ENCODE results near the gene DHRS2.

DHRS2 gene

DNA sequence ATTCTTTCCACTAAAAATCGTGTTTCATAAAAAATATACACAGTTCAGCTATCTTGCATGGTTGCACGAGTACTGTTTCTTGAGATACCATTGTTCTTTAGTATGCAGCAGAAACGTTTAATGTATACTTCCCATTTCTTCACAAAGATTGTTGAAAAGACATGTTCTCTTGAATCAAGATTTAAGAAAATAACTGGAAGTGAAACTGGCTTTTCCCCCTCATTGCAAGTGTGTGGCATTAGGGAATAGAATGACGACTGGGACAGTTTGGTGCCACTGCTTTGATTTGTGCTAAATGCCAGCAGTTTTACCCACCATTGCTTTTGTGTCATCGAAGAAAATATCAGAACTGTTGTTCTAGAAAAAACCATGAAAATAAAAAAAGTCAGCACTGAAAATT, 20.3 kb upstream of the DHRS2 start:
- Histone ChIP-seq H3K36me3 (ENCODE audit: control insufficient read depth in 1 of 2, insufficient read depth in 2 of 2, low read depth in 1 of 2, low read length in 2 of 2) (no peaks in the 10 kb centered on the region), H3K4me2 (ENCODE audit: low read length, poor library complexity, severe bottlenecking) (no peak overlapping the region), H3K4ac (ENCODE audit: low read depth in 1 of 2, low read length in 2 of 2) (no peak overlapping the region), H2AFZ (ENCODE audit: low read depth, low read length) (no peak overlapping the region), H3K4me3 (ENCODE audit: insufficient read depth in 1 of 2, low read depth in 1 of 2, low read length in 2 of 2) (no peak overlapping the region), H3K14ac (ENCODE audit: low read length in 2 of 2) (no peak overlapping the region), H2BK5ac (ENCODE audit: low read depth, low read length, poor library complexity, severe bottlenecking) (no peak overlapping the region), H2BK12ac (ENCODE audit: low read length in 2 of 2) (no peak overlapping the region), H3K79me1 (replicated peaks; ENCODE audit: low read length, poor library complexity, severe bottlenecking) (no peaks in the 10 kb centered on the region), H3K27me3 (ENCODE audit: control insufficient read depth in 1 of 2, insufficient read depth in 1 of 2, low read length in 2 of 2) (peaks cover 14 to 60% of the 10 kb centered on the region in 2 experiments), H2AK5ac (ENCODE audit: low read length, severe bottlenecking) (no peak overlapping the region), H2BK120ac (ENCODE audit: low read depth, low read length) (no peak overlapping the region), H3K9me3 (ENCODE audit: control insufficient read depth, low read length) (no peaks in the 10 kb centered on the region), H3K4me1 (ENCODE audit: control insufficient read depth, insufficient read depth, low read depth, low read length) (no peaks in the 10 kb centered on the region), H3K18ac (ENCODE audit: low read depth in 1 of 2, low read length in 2 of 2) (no peak overlapping the region), H3K9ac (ENCODE audit: low read length) (no peak overlapping the region), H3K27ac (ENCODE audit: low read length, poor library complexity, severe bottlenecking) (no peak overlapping the region), H2BK15ac (ENCODE audit: low read depth, poor library complexity, severe bottlenecking) (no peak overlapping the region), H4K91ac (ENCODE audit: low read length) (no peak overlapping the region), H4K8ac (ENCODE audit: low read length) (no peak overlapping the region), H3K23ac (ENCODE audit: low read length in 2 of 2) (no peak overlapping the region)
- no peak for DNase-seq
- 70% methylated on average over 3 of the region's 5 CpGs for WGBS

DNA sequence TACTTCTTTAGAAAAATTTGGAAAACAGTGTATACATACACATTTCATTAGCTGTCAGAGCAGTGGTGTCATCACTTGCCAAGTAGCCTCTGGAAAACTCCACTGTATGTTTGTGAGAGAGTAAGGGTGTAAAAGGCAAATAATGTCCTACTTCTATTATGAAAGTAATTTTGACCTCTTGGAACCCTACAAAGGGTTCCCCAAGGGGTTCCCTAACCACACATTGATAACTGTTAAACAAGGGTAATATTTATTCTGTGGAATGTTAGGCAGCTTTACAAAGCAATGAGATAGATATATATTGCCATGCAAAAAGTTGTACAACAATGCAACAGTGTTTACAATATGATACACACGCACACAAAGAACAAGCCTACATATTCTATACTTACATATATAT, 18.6 kb upstream of the DHRS2 start:
- H3K27me3 ChIP-seq (ENCODE audit: control insufficient read depth in 1 of 2, insufficient read depth in 1 of 2, low read length in 2 of 2), result peaks cover 10 to 47% of the 10 kb centered on the region in 2 experiments
- no peak overlapping the region for H4K91ac ChIP-seq (ENCODE audit: low read length)
- no CpG with 5 or more reads among the region's 1 CpG for WGBS
- no peak overlapping the region for H3K27ac ChIP-seq (ENCODE audit: low read length, poor library complexity, severe bottlenecking)
- H2BK15ac ChIP-seq (ENCODE audit: low read depth, poor library complexity, severe bottlenecking), result no peak overlapping the region
- no peak overlapping the region for H2AK5ac ChIP-seq (ENCODE audit: low read length, severe bottlenecking)
- H2BK5ac ChIP-seq (ENCODE audit: low read depth, low read length, poor library complexity, severe bottlenecking), result no peak overlapping the region
- H3K23ac ChIP-seq (ENCODE audit: low read length in 2 of 2), result no peak overlapping the region
- no peaks in the 10 kb centered on the region for H3K4me1 ChIP-seq (ENCODE audit: control insufficient read depth, insufficient read depth, low read depth, low read length)
- no peak overlapping the region for H3K18ac ChIP-seq (ENCODE audit: low read depth in 1 of 2, low read length in 2 of 2)
- no peak overlapping the region for H3K4ac ChIP-seq (ENCODE audit: low read depth in 1 of 2, low read length in 2 of 2)
- H3K9ac ChIP-seq (ENCODE audit: low read length), result no peak overlapping the region
- no peak overlapping the region for H4K8ac ChIP-seq (ENCODE audit: low read length)
- DNase-seq, result no peak
- H2BK12ac ChIP-seq (ENCODE audit: low read length in 2 of 2), result no peak overlapping the region
- no peaks in the 10 kb centered on the region for H3K79me1 ChIP-seq (replicated peaks; ENCODE audit: low read length, poor library complexity, severe bottlenecking)
- no peaks in the 10 kb centered on the region for H3K36me3 ChIP-seq (ENCODE audit: control insufficient read depth in 1 of 2, insufficient read depth in 2 of 2, low read depth in 1 of 2, low read length in 2 of 2)
- H2AFZ ChIP-seq (ENCODE audit: low read depth, low read length), result no peak overlapping the region
- peaks cover 5% of the 10 kb centered on the region for H3K9me3 ChIP-seq (ENCODE audit: control insufficient read depth, low read length)
- H3K14ac ChIP-seq (ENCODE audit: low read length in 2 of 2), result no peak overlapping the region
- no peak overlapping the region for H2BK120ac ChIP-seq (ENCODE audit: low read depth, low read length)
- no peak overlapping the region for H3K4me2 ChIP-seq (ENCODE audit: low read length, poor library complexity, severe bottlenecking)
- H3K4me3 ChIP-seq (ENCODE audit: insufficient read depth in 1 of 2, low read depth in 1 of 2, low read length in 2 of 2), result no peak overlapping the region

DNA sequence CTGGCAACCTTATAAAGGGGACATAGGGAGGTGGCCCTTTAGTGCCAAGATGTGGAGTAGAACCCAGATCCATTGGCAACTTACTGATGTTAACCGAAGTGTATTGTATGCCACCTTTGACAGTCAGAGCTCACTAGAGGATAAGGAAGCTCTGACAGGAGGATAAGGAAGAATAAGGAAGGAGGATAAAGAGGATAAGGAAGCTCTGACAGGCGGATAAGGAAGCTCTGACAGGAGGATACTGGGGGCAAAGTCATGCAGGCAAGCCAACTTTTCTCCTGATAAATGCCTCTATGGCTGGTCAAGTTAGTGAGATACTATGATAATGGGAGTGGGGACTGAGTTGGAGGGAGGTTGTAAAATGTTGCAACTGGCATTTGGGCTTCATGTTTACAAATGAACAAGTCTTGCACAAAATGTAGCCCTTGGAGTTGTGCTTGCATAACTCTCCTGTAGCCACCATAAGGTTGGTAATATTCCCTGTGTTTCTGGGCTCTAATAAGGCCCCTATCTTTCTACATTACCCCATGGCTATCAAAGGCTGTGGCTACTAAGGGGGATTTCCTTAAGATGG, 17.7 kb upstream of the DHRS2 start:
- Histone ChIP-seq H2BK5ac (ENCODE audit: low read depth, low read length, poor library complexity, severe bottlenecking) (no peak overlapping the region), H3K23ac (ENCODE audit: low read length in 2 of 2) (no peak overlapping the region), H3K27me3 (ENCODE audit: control insufficient read depth in 1 of 2, insufficient read depth in 1 of 2, low read length in 2 of 2) (peaks cover 9 to 37% of the 10 kb centered on the region in 2 experiments), H4K91ac (ENCODE audit: low read length) (no peak overlapping the region), H4K8ac (ENCODE audit: low read length) (no peak overlapping the region), H2AFZ (ENCODE audit: low read depth, low read length) (no peak overlapping the region), H3K27ac (ENCODE audit: low read length, poor library complexity, severe bottlenecking) (no peak overlapping the region), H3K4ac (ENCODE audit: low read depth in 1 of 2, low read length in 2 of 2) (no peak overlapping the region), H3K4me1 (ENCODE audit: control insufficient read depth, insufficient read depth, low read depth, low read length) (no peaks in the 10 kb centered on the region), H3K9ac (ENCODE audit: low read length) (no peak overlapping the region), H2BK120ac (ENCODE audit: low read depth, low read length) (no peak overlapping the region), H2BK15ac (ENCODE audit: low read depth, poor library complexity, severe bottlenecking) (no peak overlapping the region), H3K18ac (ENCODE audit: low read depth in 1 of 2, low read length in 2 of 2) (no peak overlapping the region), H3K4me3 (ENCODE audit: insufficient read depth in 1 of 2, low read depth in 1 of 2, low read length in 2 of 2) (no peak overlapping the region), H2BK12ac (ENCODE audit: low read length in 2 of 2) (no peak overlapping the region), H3K79me1 (replicated peaks; ENCODE audit: low read length, poor library complexity, severe bottlenecking) (no peaks in the 10 kb centered on the region), H3K4me2 (ENCODE audit: low read length, poor library complexity, severe bottlenecking) (no peak overlapping the region), H3K14ac (ENCODE audit: low read length in 2 of 2) (no peak overlapping the region), H2AK5ac (ENCODE audit: low read length, severe bottlenecking) (no peak overlapping the region), H3K36me3 (ENCODE audit: control insufficient read depth in 1 of 2, insufficient read depth in 2 of 2, low read depth in 1 of 2, low read length in 2 of 2) (no peaks in the 10 kb centered on the region), H3K9me3 (ENCODE audit: control insufficient read depth, low read length) (peaks cover 12% of the 10 kb centered on the region)
- WGBS, result 57% methylated on average over 2 of the region's 2 CpGs
- no peak for DNase-seq

DNA sequence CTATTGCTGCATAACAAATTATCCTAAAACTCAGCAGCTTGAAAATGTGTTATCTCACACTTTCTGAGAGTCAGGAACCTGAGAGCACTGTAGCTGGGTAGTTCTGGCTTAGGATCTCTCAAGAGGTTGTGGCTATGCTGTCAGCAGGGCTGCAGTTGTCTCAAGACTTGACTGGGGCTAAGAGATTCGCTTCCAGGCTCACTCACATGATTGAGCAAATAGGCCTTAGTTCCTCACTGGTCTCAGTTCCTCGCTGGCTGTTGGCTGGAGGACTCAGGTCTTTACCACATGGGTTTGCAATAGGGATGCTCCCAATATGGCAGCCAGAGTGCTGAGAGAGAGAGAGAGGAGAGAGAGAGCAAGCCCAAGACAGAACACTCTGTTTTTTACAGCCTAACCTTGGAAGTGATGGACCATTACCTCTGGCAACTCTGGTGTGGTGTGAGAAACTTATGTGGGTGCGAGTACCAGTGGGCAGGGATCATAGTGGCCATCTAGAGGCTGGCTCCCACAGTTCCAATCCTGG, 15.9 kb upstream of the DHRS2 start:
- 43% methylated on average over 3 of the region's 3 CpGs for WGBS

More for the DNA sequence above, 15.9 kb upstream of the DHRS2 start:
- H2BK5ac ChIP-seq (ENCODE audit: low read depth, low read length, poor library complexity, severe bottlenecking), result no peak overlapping the region
- no peak overlapping the region for H3K27ac ChIP-seq (ENCODE audit: low read length, poor library complexity, severe bottlenecking)
- H3K18ac ChIP-seq (ENCODE audit: low read depth in 1 of 2, low read length in 2 of 2), result no peak overlapping the region
- no peak overlapping the region for H2AFZ ChIP-seq (ENCODE audit: low read depth, low read length)
- no peaks in the 10 kb centered on the region for H3K79me1 ChIP-seq (replicated peaks; ENCODE audit: low read length, poor library complexity, severe bottlenecking)
- H3K4me3 ChIP-seq (ENCODE audit: insufficient read depth in 1 of 2, low read depth in 1 of 2, low read length in 2 of 2), result no peak overlapping the region
- no peak overlapping the region for H2AK5ac ChIP-seq (ENCODE audit: low read length, severe bottlenecking)
- H2BK120ac ChIP-seq (ENCODE audit: low read depth, low read length), result no peak overlapping the region
- no peak overlapping the region for H2BK15ac ChIP-seq (ENCODE audit: low read depth, poor library complexity, severe bottlenecking)
- no peaks in the 10 kb centered on the region for H3K36me3 ChIP-seq (ENCODE audit: control insufficient read depth in 1 of 2, insufficient read depth in 2 of 2, low read depth in 1 of 2, low read length in 2 of 2)
- no peak overlapping the region for H4K8ac ChIP-seq (ENCODE audit: low read length)
- no peak overlapping the region for H3K4ac ChIP-seq (ENCODE audit: low read depth in 1 of 2, low read length in 2 of 2)
- H3K14ac ChIP-seq (ENCODE audit: low read length in 2 of 2), result no peak overlapping the region
- no peaks in the 10 kb centered on the region for H3K4me1 ChIP-seq (ENCODE audit: control insufficient read depth, insufficient read depth, low read depth, low read length)
- peaks cover 23% of the 10 kb centered on the region for H3K9me3 ChIP-seq (ENCODE audit: control insufficient read depth, low read length)
- H3K9ac ChIP-seq (ENCODE audit: low read length), result no peak overlapping the region
- H3K27me3 ChIP-seq (ENCODE audit: control insufficient read depth in 1 of 2, insufficient read depth in 1 of 2, low read length in 2 of 2), result peaks cover 0 to 22% of the 10 kb centered on the region in 2 experiments
- no peak overlapping the region for H3K4me2 ChIP-seq (ENCODE audit: low read length, poor library complexity, severe bottlenecking)
- H2BK12ac ChIP-seq (ENCODE audit: low read length in 2 of 2), result no peak overlapping the region
- no peak overlapping the region for H3K23ac ChIP-seq (ENCODE audit: low read length in 2 of 2)
- no peak for DNase-seq
- H4K91ac ChIP-seq (ENCODE audit: low read length), result no peak overlapping the region

Measured in mesenchymal stem cell (in vitro differentiated cells and primary cell).